Measurements from ENCODE around the gene LRBA. TPM values are rescaled to one million over a fixed set of nuclear protein-coding genes. Genes with fewer than 3 reads are reported as not detected.
"Not testable (repeated sequence)": the region's sequence is repeated elsewhere in the genome, so short reads cannot be mapped to it uniquely, and the experiment has no call there.

Gene LRBA
- polyA plus RNA-seq, 3 donors = 64.0 to 70.1 (median 67.0) TPM

DNA sequence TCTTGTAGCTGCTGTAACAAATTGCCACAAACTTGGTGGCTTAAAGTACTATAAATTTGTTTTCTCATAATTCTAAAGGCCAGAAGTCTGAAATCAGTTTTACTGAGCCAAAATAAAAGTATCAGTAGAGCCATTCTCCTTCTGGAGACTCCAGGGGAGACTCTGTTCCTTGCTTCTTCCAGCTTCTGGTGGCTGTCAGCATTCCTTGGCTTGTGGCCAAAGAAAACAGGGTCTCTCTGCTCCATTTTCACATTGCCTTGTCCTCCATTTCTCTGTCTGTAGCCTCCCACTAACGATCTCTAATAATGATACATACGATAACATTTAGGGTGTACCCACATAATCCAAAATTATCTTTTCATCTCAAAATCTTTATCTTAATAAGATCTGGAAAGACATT lies 232.8 kb downstream of the LRBA start:
- DNase-seq (ENCODE audit: extremely low read depth in 1 of 11, low read depth in 9 of 11, low spot score in 4 of 11) = peak in 8 of 11 donors; percentile 7 to 38 (median 20)

DNA sequence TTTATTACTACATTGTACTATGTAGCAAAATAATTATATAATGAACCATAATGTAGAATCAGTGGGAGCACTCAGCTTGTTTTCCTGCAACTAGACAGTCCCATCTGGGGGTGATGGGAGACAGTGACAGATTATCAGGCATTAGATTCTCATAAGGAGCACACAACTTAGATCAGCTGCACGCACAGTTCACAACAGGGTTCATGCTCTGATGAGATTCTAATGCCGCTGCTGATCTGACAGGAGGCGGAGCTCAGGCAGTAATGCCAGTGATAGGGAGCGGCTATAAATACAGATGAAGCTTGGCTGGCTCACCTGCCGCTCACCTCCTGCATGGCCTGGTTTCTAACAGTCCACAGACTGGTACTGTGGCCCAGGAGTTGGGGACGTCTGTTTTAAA lies 233.9 kb downstream of the LRBA start:
- no peak for DNase-seq (ENCODE audit: extremely low read depth in 1 of 11, low read depth in 9 of 11, low spot score in 4 of 11)

DNA sequence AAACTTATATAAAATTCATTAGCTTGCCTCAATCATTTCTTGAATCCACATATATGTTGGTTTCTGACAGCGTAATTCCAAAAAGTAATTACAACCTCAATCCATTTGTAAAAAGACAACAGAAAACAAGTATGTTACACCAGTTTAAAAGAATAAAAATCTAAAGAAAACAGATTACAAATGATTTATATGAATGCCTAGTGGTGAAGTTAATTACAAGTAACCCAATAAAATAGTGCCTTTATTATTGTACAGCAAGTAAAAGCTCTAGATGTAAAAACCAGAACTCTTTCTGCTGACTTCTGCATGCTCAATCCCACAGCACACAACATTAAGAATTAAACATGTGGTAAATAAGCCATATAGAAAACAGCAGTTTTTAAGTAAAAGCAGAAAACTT lies 235.4 kb downstream of the LRBA start:
- no peak for DNase-seq (ENCODE audit: extremely low read depth in 1 of 11, low read depth in 9 of 11, low spot score in 4 of 11)

DNA sequence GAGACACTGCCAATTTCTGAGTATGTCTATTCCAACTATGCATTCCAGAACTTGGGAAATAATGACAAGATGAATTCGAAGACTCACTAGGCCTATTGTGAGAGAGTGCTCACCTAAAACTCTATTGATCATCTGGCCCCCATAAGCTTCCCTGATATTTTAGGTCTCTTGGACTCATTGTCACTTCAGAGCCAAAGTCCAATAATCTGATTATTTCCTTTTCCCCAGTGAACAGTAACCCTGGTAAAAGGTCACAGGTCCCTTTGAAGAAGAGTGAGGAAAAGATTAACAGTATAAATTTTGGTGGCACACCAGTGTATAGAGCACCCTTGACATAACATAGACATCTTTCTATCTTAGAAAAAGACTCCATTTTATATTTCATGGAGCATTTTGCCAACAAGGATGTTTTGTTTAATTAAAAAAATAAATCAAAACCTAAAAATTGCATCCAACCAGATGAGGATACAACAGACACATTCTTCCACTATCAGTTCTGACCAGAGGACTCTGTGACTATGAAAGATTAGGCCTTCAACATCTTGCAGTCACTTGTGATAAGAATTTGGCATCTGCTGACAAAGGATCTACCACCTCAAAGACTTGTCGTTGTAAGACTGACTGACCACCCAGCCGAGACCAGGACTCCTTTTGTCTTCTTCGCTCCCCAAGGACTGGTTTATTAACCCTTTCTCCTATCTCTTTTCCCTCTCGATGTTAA lies 241.2 kb downstream of the LRBA start:
- DNase-seq (ENCODE audit: extremely low read depth in 1 of 11, low read depth in 9 of 11, low spot score in 4 of 11) = no peak

DNA sequence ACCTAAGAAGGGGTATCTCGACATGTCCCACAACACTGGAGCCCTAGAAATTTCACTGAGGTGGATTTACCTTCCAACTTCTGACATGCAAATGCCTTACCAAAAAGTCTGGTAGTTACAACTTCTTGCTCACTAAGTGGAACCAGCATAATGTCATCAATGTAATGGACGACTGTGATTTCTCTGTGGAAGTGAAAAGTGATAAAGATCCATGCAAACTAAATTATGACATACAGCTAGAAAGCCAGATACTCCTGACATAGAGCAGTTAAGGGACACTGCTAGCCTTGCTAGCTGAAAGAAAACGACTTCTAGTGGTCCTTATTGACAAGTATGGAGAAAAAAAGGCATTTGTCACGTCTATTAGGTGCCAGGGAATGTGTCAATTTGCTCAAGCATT lies 242.1 kb downstream of the LRBA start:
- DNase-seq (ENCODE audit: extremely low read depth in 1 of 11, low read depth in 9 of 11, low spot score in 4 of 11) = no peak

DNA sequence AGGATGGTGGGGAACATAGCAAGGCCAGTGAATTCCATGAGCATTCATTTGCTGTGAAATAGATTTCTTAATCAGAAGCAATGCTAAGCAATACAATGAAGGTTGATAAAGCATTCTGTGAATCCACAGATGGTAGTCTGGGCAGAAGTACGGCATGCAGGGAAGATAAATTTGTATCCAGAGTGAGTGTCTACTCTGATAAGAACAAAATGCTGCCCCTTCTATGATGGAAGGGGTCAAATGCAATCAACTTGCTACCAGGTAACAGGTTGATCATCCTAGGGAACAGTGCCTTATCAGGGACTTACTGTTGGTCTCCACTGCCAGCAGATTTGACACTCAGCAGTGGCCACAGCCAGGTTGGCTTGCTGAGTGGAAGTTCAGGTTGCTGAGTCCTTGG lies 243.7 kb downstream of the LRBA start:
- DNase-seq (ENCODE audit: extremely low read depth in 1 of 11, low read depth in 9 of 11, low spot score in 4 of 11) = no peak

DNA sequence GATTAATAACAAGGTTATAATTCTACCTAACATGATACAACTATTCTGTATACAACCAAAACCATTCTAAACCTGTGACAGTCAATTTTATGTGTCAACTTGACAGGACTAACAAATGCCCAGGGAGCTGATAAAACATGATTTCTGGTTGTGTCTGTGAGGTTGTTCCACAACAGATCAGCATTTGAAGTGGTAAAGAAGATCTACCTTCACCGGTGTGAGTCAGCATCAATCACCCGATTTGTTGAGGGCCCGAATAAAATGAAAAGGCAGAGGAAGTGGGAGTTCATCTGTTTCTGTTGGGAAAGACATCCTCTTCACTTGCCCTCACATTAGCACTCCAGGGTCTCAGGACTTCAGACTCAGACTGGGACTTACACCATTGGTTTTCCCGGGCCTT lies 245.2 kb downstream of the LRBA start:
- DNase-seq (ENCODE audit: extremely low read depth in 1 of 11, low read depth in 9 of 11, low spot score in 4 of 11) = no peak

DNA sequence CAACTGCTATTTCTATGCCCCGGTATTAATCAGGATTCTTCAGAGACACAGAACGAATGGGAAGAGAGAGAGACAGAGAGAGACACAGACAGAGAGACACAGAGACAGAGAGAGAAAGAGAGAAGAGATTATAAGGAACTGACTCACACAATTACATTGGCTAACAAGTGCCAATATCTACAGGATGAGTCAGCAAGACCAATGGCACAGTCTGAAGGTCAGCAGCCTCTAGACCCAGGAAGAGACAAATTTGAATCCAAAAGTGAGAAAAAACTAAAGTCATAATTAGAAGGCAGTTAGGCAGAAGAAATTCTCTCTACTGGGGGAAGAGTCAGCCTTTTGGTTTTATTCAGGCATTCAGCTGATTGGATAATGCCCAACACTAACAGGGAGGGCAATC lies 245.8 kb downstream of the LRBA start:
- no peak for DNase-seq (ENCODE audit: extremely low read depth in 1 of 11, low read depth in 9 of 11, low spot score in 4 of 11)

DNA sequence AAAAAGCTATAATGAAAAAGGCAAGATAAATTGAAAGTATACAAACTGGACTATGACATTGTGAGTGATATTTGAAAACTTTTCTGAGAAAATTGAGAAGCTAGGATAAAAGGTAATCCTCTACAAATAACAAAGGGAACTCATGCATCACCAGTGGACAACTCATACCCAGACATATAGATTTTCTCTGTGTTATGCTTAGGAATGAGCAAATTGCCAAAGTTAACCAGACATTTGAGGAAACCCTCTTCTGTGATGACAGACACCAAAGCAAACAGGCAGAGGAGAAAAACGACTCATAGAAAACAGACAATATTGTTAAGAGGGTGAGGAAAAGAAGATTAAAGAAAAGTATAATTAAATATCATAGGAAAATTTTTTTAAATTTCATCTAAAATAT lies 246.6 kb downstream of the LRBA start:
- no peak for DNase-seq (ENCODE audit: extremely low read depth in 1 of 11, low read depth in 9 of 11, low spot score in 4 of 11)

DNA sequence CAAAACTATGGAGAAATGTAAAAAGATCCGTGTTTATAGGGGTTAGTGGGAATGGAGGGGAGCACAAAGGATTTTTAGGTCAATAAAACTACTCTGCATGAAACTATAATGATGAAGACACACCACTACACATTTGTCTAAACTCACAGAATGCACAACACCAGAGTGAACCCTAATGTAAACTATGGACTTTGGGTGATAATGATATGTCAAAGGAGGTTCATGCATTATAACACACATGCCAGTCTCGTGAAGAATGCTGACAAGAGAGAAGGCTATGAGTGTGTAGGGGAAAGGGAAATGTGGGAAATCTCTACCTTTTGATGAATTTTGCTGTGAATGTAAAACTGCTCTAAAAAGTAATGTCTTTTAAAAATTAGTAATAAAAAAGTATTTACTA lies 249.9 kb downstream of the LRBA start:
- DNase-seq (ENCODE audit: extremely low read depth in 1 of 11, low read depth in 9 of 11, low spot score in 4 of 11) = no peak

DNA sequence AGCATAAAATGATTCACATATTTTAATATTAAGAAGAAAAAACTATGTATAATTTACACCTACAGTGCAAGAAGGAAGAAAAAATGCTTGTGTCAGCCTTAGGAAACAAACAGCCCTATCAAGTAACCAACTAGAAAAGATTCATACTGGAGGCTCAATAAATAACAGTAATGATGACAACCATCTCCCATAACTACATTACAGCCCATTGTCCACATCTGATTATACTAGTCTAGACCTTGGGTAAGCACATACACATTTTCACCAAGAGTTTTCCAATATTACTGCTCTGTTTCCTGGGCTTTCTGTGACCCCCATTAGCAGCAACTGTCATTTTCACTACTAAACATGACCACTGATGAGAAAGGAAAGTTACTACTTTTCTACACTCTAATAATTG lies 263.4 kb downstream of the LRBA start:
- DNase-seq (ENCODE audit: extremely low read depth in 1 of 11, low read depth in 9 of 11, low spot score in 4 of 11) = no peak

DNA sequence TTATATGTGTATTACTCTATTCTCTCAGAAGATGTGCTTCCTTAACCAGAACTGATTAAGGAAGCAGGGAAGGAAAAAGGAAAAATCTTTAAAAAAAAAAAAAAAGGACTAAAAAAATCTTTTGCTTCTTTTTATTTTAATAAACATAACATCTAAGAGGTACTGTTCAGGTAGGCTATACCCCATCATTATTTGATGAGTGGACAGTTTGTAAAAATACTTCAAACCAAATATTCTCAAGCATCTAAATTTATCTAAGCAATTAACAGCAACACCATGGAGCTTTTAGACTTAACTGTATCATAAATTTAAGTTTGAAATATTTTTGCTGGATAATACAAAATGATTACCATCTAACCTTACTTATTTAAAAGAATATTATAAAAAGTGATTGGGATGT lies 264.3 kb downstream of the LRBA start:
- DNase-seq (ENCODE audit: extremely low read depth in 1 of 11, low read depth in 9 of 11, low spot score in 4 of 11) = no peak

DNA sequence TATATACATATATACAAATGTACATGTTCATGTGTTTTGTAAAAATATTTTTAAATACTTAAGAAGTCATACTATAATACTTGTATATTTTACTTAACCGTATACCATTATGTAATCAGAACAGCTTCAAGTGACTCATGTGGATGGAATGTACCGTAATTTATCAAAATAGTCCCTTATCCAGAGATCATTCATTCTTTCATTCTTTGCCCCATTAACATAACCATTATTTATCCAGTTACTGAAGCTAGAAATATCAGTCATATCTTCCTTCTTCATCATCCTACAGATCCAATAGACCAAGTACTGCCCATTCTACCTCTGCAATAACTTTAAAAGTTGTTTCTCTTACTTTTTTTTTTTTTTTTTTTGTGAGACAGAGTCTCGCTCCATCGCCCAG lies 268.9 kb downstream of the LRBA start:
- no peak for DNase-seq (ENCODE audit: extremely low read depth in 1 of 11, low read depth in 9 of 11, low spot score in 4 of 11)

DNA sequence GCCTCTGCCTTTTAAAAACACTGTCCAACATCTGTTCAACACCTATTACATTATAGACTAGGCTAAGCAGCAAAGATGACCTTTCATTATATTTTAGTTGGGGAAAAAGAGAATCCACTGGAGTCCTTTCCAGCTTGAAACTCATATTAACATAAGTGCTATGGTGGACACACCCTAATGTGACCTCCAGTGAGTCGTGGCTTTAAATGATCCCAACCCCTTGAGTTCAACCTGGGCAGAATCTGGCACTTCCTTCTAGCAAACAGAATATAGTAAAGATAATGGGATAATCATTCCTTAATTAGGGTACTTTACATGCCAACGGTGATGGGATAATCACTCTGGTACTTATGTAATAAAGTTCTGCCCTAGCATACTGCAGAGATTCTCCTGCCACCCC lies 270.5 kb downstream of the LRBA start:
- DNase-seq (ENCODE audit: extremely low read depth in 1 of 11, low read depth in 9 of 11, low spot score in 4 of 11) = no peak

DNA sequence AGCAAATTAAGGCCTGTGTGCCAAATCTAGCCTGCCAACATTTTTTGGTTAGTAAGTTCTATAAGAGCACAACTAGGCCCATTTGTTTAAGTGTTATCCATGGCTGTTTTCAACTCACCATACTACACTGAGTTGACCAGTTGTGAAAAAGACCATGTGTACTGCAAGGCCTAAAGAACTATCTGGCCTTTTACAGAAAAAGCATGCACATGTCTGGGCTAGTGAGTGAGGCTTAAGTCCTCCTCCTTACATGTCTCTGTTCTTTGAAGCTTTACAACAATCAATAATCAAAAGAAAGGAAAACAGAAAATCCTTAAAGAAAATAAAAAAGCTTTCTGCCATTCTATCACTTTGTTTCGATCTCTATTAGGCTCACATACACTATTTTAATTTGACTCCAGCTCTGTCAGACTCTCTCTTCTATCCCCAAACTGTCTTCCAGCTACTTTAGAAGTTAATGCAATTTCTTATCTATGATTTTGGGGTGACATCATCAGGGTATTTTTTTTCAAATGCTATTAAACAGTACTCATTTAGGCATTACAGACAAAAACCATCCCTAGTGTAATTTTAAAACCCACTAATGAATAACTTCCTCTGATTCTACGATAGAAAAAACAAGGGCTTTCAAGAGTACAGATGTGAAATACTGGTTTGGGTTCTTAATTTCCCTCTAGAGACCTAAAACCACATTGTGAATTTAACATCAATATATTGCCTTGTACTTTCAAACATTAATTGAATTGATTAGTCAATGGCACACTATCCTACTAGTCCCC lies 271.3 kb downstream of the LRBA start:
- no peak for DNase-seq (ENCODE audit: extremely low read depth in 1 of 11, low read depth in 9 of 11, low spot score in 4 of 11)

DNA sequence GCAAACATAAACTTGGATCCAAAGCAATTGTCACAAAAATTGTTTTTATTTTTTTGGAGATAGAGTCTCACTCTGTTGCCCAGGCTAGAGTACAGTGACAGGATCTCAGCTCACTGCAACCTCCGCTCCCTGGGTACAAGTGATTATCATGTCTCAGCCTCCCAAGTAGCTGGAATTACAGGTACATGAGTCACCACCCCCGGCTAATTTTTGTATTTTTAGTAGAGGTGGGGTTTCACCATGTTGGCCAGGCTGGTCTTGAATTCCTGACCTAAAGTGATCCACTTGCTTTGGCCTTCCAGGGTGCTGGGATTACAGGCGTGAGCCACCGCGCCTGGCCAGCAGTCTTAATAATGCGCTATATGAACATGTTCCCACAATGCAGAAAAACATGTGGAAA lies 272.2 kb downstream of the LRBA start:
- DNase-seq (ENCODE audit: extremely low read depth in 1 of 11, low read depth in 9 of 11, low spot score in 4 of 11) = not testable (repeated sequence)

DNA sequence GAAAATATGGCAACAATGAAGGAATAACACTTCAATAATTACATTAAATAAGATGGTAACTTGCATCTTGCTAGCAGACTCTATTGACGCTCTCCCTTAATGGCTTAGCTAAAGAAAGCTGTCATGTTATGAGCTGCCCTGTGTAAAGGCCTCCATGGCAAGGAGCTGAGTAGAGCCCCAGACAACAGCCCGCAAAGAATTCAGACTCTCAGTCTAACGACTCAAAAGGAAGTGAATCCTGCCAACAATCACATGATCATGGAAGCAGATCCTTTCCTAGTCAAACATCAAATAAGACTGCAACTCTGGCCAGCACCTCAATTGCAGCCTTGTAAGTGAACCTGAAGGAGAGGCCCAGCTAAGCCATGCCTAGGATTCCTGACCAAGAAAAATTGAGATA lies 275.5 kb downstream of the LRBA start:
- no peak for DNase-seq (ENCODE audit: extremely low read depth in 1 of 11, low read depth in 9 of 11, low spot score in 4 of 11)

DNA sequence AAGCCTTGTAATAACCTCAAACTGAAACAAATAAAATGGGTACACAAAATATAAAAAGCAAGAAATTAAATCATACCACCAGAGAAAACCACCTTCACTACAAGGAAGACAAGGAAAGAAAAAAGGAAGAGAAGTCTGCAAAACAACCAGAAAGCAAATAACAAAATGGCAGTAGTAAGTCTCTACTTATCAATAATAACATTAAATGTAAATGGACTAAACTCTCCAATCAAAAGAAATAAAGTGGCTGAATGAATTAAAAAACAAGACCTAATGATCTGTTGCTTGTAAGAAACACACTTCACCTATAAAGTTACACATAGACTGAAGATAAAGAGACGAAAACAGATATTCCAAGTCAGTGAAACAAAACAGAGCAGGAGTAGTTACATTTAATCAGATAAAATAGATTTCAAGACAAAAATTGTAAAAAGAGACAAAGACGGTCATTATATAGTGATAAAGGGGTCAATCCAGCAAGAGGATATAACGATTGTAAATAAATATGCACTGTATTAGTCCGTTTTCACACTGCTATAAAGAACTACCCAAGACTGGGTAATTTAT lies 289.0 kb downstream of the LRBA start:
- DNase-seq (ENCODE audit: extremely low read depth in 1 of 11, low read depth in 9 of 11, low spot score in 4 of 11) = no peak

DNA sequence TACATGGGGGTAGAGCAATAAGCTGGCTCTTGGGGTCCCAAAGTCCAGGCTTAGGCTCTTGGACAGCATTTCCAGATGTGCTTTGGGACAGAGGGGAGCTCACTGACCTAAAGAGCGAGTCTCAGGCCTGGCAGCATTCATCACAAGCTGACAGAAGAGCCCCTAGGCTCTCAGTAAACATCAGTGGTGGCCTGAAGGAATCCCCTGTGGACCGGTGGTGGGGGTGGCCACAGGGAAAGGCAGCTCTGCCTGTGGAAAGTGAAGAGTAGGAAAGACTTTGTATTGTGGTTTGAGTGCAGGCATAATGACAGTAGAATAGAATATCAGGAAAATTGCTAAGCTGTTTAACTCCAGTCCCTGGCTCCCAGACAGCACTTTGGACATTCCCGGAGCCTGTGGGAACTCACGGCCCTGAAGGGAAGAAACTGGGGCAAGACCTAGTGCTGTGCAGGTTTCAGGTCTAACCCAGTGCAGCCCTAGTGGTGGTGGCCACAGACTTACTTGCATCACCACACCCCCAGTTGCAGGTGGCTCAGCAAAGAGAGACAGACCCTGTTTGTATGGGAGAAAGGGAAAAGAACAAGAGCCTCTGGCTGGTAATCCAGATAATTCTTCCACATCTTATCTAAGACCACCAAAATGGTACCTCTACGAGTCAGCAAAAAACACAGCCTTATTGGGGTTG lies 291.2 kb downstream of the LRBA start:
- no peak for DNase-seq (ENCODE audit: extremely low read depth in 1 of 11, low read depth in 9 of 11, low spot score in 4 of 11)

DNA sequence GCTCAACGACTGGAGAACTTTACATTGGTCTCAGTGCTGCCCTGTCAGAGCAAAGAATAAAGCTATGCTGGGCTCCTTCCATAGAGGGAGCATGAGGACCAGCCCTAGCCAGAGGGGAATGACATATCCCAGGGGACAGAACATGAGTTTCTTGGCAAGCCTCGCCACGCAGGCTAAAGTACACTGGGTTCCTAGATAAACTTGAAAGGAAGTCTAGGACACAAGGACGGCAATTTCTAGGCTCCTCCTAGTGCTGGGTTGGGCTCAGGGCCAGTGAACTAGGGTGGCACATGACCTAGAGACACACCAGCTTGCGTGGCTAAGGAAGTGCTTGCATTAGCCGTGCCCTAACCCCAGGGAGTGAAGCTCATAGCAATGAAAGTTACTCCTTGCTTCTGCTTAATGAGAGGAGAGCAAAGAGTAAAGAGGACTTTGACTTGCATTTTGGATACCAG lies 292.1 kb downstream of the LRBA start:
- DNase-seq (ENCODE audit: extremely low read depth in 1 of 11, low read depth in 9 of 11, low spot score in 4 of 11) = no peak
